Lower leg skin (tissue), 3 donors: ENCODE measurements around the gene SPTBN4.

Source experiments
- CTCF ChIP-seq, 3 donors: fragments of 450-650 bp; IDR thresholded peaks; one replicate each; pipeline ENCODE4 v1.5.1; 2016; ENCODE audit warnings: antibody characterized with exemption in 3 of 3, mild to moderate bottlenecking in 3 of 3, moderate library complexity in 2 of 3
- POLR2A ChIP-seq, 2 donors: fragments of 450-650 bp; IDR thresholded peaks; one replicate each; pipeline ENCODE4 v1.6.1; 2016 to 2017; ENCODE audit warnings: antibody characterized with exemption in 2 of 2, mild to moderate bottlenecking in 1 of 2, moderate library complexity in 1 of 2

GRCh38 chr19:40581531-40581930 is 114.7 kb downstream of the SPTBN4 start:
- TF ChIP-seq CTCF (IDR thresholded peaks at IDR 0.05) (no peak), POLR2A (IDR thresholded peaks at IDR 0.05) (no peak)
